ENCODE results near the gene APOL4. TPM values are rescaled to one million over a fixed set of nuclear protein-coding genes. Genes with fewer than 3 reads are reported as not detected.
A peak's percentile ranks its signal among the peaks of the same experiment; 100 is the strongest.
"Not testable (repeated sequence)": the region's sequence is repeated elsewhere in the genome, so short reads cannot be mapped to it uniquely, and the experiment has no call there.

The APOL4 gene
- total RNA-seq, 1 donor from 2014 or later, result 0.82 TPM

DNA sequence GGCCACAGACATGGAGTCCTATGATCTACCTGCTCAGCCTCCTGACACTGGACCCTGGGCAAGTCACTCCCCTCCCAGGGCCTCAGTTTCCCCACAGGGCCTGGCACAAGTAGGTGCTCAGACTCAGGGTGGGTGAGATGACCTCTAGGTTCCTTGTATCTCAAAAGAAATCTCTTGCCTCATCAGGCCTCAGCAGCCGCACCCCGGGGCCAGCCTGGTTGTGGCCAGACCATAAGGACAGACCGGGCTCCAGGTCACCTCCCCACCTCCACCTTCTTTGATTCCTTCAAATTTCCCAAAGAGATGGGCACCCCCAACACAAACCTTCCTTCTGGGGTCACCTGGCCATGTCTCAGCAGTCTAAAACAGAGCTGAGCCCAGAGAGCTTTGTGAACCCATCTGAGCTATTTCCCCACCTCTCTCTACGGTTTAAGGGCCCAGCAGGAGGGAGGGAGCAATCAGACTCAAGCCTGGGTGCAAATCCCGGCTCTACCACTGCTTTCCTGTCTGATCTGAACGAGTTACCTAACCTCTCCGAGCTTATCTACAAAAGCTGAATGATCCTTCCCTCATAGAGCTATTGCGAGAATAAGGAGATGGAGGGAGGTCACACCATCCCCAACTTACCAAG, 2.5 kb upstream of the APOL4 start:
- Histone ChIP-seq H3K79me2 (ENCODE audit: low read depth) (no peaks in the 10 kb centered on the region), H3K4me1 (peaks cover 18% of the 10 kb centered on the region), H3K9ac (no peak overlapping the region), H3F3A (ENCODE audit: low read depth) (no peaks in the 10 kb centered on the region), H4K20me1 (ENCODE audit: low read depth) (no peaks in the 10 kb centered on the region), H3K27me3 (no peaks in the 10 kb centered on the region), H2AFZ (replicated peaks) (peak overlapping the region; percentile 42), H3K4me3 (no peak overlapping the region), H3K36me3 (no peaks in the 10 kb centered on the region), H3K9me3 (ENCODE audit: low read depth) (no peaks in the 10 kb centered on the region), H3K27ac (no peak overlapping the region), H3K4me2 (no peak overlapping the region)
- Mint-ChIP-seq H3K27ac (peak overlapping the region; percentile 7), H3K36me3 (no peaks in the 10 kb centered on the region), H3K27me3 (ENCODE audit: insufficient read depth, low read depth) (peaks cover 4% of the 10 kb centered on the region), H3K4me1 (peaks cover 50% of the 10 kb centered on the region), H3K9me3 (peaks cover 4% of the 10 kb centered on the region), H3K4me3 (no peak overlapping the region)
- TF ChIP-seq EZH2phosphoT487 (IDR thresholded peaks at IDR 0.05) (no peak), EZH2 (IDR thresholded peaks at IDR 0.05) (no peak)
- TF ChIP-seq, protein P1, sequence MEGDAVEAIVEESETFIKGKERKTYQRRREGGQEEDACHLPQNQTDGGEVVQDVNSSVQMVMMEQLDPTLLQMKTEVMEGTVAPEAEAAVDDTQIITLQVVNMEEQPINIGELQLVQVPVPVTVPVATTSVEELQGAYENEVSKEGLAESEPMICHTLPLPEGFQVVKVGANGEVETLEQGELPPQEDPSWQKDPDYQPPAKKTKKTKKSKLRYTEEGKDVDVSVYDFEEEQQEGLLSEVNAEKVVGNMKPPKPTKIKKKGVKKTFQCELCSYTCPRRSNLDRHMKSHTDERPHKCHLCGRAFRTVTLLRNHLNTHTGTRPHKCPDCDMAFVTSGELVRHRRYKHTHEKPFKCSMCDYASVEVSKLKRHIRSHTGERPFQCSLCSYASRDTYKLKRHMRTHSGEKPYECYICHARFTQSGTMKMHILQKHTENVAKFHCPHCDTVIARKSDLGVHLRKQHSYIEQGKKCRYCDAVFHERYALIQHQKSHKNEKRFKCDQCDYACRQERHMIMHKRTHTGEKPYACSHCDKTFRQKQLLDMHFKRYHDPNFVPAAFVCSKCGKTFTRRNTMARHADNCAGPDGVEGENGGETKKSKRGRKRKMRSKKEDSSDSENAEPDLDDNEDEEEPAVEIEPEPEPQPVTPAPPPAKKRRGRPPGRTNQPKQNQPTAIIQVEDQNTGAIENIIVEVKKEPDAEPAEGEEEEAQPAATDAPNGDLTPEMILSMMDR (IDR thresholded peaks at IDR 0.05), result no peak
- DNase-seq (ENCODE audit: low spot score), result no peak

DNA sequence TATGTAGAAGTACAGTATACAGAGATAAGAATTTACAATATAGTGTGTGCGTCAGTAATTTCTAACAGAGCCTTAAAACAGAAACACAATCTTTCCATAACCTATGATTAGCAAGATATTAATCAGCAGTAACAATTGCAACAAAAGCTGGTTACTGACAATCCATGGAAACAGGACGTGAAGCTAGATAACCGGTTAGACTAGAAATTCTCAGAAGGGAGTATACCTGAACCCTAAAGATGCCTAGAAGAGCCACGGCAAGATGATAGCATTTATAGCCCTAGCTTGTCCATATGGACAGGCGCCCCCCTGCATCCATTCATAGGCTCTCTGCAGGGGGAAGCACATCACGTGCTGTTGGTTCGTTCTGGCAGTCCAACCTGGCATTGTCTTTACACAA, 1.8 kb upstream of the APOL4 start:
- not testable (repeated sequence) for H3K27me3 Mint-ChIP-seq (ENCODE audit: insufficient read depth, low read depth); DNase-seq (ENCODE audit: low spot score); H3K27ac ChIP-seq; H3K79me2 ChIP-seq (ENCODE audit: low read depth); H2AFZ ChIP-seq (replicated peaks); H3K36me3 ChIP-seq; H3K9me3 Mint-ChIP-seq; H3K9me3 ChIP-seq (ENCODE audit: low read depth); H3K4me3 ChIP-seq; H3K36me3 Mint-ChIP-seq; H3K9ac ChIP-seq; H3K27ac Mint-ChIP-seq; H4K20me1 ChIP-seq (ENCODE audit: low read depth); H3K4me2 ChIP-seq; H3F3A ChIP-seq (ENCODE audit: low read depth); H3K27me3 ChIP-seq; H3K4me3 Mint-ChIP-seq
- H3K4me1 ChIP-seq, result peaks cover 21% of the 10 kb centered on the region
- peaks cover 54% of the 10 kb centered on the region for H3K4me1 Mint-ChIP-seq

DNA sequence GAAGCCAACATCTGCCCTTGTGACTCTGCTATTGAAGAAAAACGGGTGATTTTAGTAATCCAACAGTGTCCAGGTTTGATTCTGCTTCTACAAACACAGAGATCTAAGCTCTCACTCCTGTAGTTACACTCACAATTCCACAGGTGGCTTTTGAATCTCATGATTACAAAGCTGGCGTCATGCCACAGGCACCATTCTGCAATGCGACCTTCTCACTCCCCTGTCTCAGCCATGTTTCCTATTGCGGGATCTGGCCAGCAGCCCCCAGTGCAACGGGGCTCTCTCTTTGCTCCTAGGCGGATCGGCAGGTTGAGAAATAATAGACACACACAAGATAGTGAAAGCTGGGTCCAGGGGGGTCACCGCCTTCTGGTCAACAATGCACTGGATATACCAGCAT, 1.3 kb upstream of the APOL4 start:
- H3K4me1 Mint-ChIP-seq, result peaks cover 59% of the 10 kb centered on the region
- not testable (repeated sequence) for H3F3A ChIP-seq (ENCODE audit: low read depth); H3K36me3 ChIP-seq; H3K9me3 Mint-ChIP-seq; H3K36me3 Mint-ChIP-seq; H3K4me2 ChIP-seq; DNase-seq (ENCODE audit: low spot score); H3K9ac ChIP-seq; H3K27ac ChIP-seq; H2AFZ ChIP-seq (replicated peaks); H3K9me3 ChIP-seq (ENCODE audit: low read depth); H4K20me1 ChIP-seq (ENCODE audit: low read depth); H3K79me2 ChIP-seq (ENCODE audit: low read depth); H3K4me3 Mint-ChIP-seq; H3K27me3 Mint-ChIP-seq (ENCODE audit: insufficient read depth, low read depth); H3K27me3 ChIP-seq; H3K4me3 ChIP-seq
- peak overlapping the region; percentile 82 for H3K27ac Mint-ChIP-seq
- peaks cover 26% of the 10 kb centered on the region for H3K4me1 ChIP-seq

DNA sequence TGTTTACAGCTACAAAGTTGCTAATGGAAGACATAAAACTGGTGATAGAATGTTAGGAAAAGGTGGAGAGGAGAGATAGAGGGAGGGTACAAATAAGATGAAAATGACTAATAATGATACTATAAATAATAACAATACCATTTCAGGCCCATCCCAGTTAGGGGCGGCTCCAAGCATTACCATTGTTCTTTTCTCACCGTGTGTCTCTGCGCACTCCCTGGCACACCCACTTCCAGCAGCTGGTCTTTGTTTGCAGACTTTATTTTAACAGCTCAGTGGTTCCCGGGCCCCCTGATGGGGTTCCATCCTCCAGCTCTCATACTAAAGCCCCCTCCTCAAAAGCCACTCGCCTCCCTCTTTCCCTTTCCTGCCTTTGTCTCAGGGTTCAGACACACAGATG, 584 bp downstream of the APOL4 start:
- H4K20me1 ChIP-seq (ENCODE audit: low read depth); H2AFZ ChIP-seq (replicated peaks); H3K36me3 Mint-ChIP-seq; H3K27me3 ChIP-seq; H3K9ac ChIP-seq; H3K9me3 ChIP-seq (ENCODE audit: low read depth); H3K27ac ChIP-seq; H3K79me2 ChIP-seq (ENCODE audit: low read depth); H3K4me3 Mint-ChIP-seq; H3K4me3 ChIP-seq; H3K36me3 ChIP-seq; H3K9me3 Mint-ChIP-seq; DNase-seq (ENCODE audit: low spot score): not testable (repeated sequence)
- Mint-ChIP-seq H3K27me3 (ENCODE audit: insufficient read depth, low read depth) (peaks cover 15% of the 10 kb centered on the region), H3K4me1 (peaks cover 78% of the 10 kb centered on the region), H3K27ac (peak overlapping the region; percentile 82)
- peaks cover 42% of the 10 kb centered on the region for H3K4me1 ChIP-seq
- peak overlapping the region; percentile 60 for H3K4me2 ChIP-seq
- peaks cover 21% of the 10 kb centered on the region for H3F3A ChIP-seq (ENCODE audit: low read depth)

DNA sequence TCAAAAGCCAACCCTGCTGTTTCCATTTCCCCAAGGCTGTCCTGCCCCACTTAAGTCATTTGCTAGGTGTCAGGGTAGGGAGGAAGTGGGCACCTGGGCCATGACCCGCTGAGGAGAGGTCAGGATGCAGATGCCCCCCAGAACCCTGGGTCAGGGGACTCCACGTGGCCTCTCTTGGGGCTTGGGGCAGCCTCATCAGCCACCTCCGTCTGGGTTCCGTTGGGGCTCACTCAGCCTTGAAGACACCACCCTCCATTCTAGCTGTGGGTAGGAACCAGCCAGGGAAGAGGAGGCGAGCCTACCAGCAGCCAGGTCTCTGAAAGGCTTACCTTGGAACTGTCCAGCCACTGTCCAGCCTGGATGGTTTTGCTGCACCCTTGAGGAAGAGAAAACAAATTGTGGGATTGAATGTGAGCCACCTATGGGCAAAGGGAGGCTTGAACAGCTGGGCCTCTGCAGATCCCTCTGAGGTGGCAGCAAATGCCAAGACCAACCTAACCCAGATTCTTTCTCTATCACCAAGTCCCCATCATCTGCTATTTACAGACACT, 2.5 kb downstream of the APOL4 start:
- TF ChIP-seq EZH2phosphoT487 (IDR thresholded peaks at IDR 0.05), result no peak
- no peak for TF ChIP-seq EZH2 (IDR thresholded peaks at IDR 0.05)
- TF ChIP-seq, protein P1 (IDR thresholded peaks at IDR 0.05), result no peak
- H3K4me3 Mint-ChIP-seq, result peak overlapping the region; percentile 21
- Histone ChIP-seq H3K4me1 (peaks cover 45% of the 10 kb centered on the region), H3K36me3 (no peaks in the 10 kb centered on the region), H3F3A (ENCODE audit: low read depth) (peaks cover 21% of the 10 kb centered on the region), H3K27ac (no peak overlapping the region), H3K4me3 (no peak overlapping the region), H4K20me1 (ENCODE audit: low read depth) (no peaks in the 10 kb centered on the region), H2AFZ (replicated peaks) (no peak overlapping the region), H3K9ac (no peak overlapping the region), H3K9me3 (ENCODE audit: low read depth) (no peaks in the 10 kb centered on the region), H3K79me2 (ENCODE audit: low read depth) (no peaks in the 10 kb centered on the region), H3K27me3 (no peaks in the 10 kb centered on the region), H3K4me2 (no peak overlapping the region)
- H3K27ac Mint-ChIP-seq, result peak overlapping the region; percentile 89
- H3K36me3 Mint-ChIP-seq, result no peaks in the 10 kb centered on the region
- H3K4me1 Mint-ChIP-seq, result peaks cover 82% of the 10 kb centered on the region
- DNase-seq (ENCODE audit: low spot score), result no peak
- peaks cover 17% of the 10 kb centered on the region for H3K27me3 Mint-ChIP-seq (ENCODE audit: insufficient read depth, low read depth)
- no peaks in the 10 kb centered on the region for H3K9me3 Mint-ChIP-seq

All from neural progenitor cell (in vitro differentiated cells).